GM21390 (cell line): ENCODE measurements around the gene NPHS1.

Source experiments
- ATAC-seq: cut with Tn5 transposase; IDR thresholded peaks from one replicate; pipeline ENCODE4 v1.9.1; 2021; ENCODE audit not compliant: unreplicated experiment

Gene NPHS1

DNA sequence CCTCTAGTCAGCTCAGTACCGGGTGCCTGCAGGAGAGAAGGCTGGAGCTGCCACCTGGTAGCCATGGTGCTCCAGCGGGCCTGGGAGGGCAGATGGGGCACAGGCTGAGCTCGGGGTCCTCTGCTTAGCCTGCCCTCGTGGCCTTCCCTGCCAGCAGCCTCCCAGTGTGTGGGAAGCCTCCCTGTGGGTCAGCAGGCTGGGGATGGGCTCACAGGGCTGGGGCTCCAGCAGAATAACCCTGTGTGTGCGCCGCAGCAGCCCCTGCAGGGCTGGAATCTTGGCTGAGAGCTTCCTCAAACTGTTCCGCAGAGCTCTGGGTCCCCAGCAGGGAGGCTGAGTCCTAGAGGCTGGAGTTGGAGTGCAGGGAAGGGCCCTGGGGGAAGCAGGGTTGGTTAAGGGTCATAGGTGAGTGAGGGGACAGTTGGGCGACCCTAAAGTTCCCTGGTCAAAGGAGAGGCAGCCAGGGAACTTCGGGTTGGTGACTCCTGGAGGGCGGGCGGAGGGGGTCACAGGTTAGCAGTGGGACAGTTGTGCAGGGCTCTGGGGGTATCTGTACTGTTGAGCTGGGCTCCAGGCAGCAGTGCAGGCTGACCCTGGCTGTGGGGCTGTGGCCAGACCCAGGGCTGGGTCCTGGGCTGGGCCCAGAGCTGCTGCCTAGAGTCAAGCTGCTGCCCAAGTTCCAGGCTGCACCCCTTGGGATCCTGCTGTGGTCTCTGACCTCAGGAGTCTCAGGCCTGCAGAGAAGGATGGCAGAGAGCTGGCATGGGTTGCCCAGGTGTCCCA lies 62.9 kb downstream of the NPHS1 start:
- no peak for ATAC-seq

DNA sequence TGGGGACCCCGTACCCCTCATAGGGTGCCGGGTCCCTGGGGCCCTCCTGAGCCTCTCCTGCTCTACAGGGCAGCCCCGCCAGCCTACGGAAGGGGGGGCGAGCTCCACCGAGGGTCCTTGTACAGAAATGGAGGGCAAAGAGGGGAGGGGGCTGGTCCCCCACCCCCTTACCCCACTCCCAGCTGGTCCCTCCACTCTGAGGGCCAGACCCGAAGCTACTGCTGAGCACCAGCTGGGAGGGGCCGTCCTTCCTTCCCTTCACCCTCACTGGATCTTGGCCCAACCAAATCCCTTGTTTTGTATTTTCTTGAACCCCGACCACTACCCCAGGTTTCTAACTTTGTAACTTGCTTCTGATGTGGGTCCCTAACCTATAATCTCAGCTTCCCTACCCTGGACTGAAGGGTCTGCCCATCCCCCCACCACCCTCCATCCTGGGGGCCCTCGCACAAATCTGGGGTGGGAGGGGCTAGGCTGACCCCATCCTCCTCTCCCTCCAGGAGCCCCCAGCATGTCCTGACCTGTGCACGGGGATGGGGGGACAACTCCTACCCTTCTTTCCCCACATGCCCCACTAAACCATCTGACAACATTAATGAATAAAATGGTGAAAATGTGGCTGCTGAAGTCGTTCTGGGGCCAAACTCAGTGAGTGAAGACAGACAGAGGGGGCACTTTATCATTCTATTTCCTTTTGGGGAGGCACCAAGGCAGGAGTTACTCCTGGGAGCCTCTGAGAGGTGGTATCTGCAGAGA lies 63.9 kb downstream of the NPHS1 start:
- no peak for ATAC-seq

DNA sequence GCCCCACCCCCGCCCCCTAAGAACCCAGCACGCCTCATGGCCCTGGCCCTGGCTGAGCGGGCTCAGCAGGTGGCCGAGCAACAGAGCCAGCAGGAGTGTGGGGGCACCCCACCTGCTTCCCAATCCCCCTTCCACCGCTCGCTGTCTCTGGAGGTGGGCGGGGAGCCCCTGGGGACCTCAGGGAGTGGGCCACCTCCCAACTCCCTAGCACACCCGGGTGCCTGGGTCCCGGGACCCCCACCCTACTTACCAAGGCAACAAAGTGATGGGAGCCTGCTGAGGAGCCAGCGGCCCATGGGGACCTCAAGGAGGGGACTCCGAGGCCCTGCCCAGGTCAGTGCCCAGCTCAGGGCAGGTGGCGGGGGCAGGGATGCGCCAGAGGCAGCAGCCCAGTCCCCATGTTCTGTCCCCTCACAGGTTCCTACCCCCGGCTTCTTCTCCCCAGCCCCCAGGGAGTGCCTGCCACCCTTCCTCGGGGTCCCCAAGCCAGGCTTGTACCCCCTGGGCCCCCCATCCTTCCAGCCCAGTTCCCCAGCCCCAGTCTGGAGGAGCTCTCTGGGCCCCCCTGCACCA lies 65.0 kb downstream of the NPHS1 start:
- ATAC-seq: no peak

DNA sequence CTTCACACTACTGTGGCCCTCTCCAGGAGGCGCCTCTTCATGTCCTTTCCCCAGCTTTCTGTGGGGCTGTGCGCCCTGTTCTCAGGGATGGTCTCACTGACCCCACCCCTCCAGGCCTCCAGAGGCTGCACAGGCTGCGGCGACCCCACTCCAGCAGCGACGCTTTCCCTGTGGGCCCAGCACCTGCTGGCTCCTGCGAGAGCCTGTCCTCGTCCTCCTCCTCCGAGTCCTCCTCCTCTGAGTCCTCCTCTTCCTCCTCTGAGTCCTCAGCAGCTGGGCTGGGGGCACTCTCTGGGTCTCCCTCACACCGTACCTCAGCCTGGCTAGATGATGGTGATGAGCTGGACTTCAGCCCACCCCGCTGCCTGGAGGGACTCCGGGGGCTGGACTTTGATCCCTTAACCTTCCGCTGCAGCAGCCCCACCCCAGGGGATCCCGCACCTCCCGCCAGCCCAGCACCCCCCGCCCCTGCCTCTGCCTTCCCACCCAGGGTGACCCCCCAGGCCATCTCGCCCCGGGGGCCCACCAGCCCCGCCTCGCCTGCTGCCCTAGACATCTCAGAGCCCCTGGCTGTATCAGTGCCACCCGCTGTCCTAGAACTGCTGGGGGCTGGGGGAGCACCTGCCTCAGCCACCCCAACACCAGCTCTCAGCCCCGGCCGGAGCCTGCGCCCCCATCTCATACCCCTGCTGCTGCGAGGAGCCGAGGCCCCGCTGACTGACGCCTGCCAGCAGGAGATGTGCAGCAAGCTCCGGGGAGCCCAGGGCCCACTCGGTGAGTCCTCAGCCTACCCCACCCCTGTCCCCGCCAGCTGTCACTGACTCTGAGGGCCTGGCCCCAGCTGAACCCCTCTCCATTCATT lies 65.8 kb downstream of the NPHS1 start:
- no peak for ATAC-seq

DNA sequence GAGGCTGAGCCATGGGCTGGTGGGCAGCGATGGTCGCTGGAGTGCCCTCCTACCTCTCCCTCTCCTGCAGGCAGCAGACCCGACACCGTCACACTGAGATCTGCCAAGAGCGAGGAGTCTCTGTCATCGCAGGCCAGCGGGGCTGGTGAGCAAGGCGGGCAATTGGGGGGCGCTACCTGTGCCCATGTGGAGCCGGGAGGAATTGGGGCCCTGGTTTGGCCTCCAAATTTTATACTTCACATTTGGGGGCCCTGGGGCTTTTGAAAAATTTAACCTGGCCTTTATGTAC lies 67.0 kb downstream of the NPHS1 start:
- no peak for ATAC-seq

DNA sequence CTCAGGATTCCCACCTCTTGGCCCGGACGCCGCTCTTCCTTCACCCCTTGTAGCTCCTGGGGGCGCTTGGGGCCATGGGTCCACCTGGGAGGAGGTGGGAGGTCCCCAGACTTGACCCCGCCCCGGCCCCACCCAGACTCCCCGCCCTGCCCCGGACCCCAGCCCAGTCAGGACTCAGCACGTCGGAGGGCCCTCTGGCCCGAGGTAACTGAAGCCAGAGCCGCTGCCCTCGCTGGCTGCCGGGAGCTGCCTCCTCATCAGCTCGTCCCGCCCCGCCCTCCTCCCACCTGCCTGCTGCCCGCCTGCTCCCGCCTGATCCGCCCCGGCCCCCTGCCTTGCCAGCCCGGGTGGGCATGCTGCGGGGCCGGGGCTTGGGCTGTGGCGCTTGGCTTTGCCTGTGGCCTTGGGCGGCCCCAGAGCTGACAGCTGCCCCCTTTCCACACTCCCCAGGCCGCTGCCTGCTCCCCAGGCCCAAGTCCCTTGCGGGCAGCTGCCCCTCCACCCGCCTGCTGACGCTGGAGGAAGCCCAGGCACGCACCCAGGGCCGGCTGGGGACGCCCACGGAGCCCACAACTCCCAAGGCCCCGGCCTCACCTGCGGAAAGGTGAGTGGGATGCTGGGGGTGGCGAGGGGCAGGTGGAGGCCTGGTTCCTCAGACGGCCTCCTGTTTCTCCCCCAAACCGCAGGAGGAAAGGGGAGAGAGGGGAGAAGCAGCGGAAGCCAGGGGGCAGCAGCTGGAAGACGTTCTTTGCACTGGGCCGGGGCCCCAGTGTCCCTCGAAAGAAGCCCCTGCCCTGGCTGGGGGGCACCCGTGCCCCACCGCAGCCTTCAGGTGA lies 67.6 kb downstream of the NPHS1 start:
- ATAC-seq: no peak

DNA sequence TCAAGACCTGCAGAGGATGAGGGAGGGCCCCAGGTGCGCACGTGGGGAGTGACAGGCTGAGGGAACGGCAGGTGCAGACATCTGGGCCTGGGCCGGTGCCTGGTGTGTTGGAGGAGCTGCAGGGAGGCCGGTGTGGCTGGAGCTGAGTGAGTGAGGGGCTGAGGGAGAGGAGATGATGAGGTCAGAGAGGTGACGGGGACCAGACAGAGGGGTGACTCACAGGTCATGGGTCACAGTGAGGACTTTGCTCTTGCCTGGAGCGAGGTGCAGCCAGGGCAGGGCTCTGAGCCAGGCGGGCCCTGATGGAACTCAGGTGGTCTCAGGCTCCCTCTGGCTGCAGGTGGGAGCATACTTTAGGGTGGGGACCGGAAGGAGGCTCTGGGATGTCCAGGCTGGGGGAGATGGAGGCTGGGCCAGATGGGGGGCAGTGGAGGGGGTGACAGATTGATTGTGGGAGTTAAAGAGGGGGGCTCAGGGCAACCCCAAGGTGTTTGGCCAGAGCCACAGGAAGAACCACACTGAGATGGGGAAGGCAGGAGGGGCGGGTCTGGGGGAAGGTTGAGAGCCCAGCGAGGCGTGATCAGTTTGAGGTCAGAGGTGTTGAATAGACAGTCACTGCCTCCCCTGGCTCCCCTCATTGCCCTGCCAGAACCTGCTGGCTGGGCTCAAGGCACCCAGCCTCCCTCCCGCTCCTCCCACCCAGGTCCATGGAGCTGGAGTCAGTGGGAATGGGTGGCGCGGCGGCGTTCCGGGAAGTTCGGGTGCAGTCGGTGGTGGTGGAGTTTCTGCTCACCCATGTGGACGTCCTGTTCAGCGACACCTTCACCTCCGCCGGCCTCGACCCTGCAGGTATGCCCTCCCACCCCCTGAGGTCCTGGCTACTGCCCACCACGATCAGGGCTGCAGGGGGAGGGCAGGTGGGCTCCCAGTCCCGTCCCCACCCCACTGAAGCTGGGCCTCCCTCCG lies 68.6 kb downstream of the NPHS1 start:
- ATAC-seq: no peak

DNA sequence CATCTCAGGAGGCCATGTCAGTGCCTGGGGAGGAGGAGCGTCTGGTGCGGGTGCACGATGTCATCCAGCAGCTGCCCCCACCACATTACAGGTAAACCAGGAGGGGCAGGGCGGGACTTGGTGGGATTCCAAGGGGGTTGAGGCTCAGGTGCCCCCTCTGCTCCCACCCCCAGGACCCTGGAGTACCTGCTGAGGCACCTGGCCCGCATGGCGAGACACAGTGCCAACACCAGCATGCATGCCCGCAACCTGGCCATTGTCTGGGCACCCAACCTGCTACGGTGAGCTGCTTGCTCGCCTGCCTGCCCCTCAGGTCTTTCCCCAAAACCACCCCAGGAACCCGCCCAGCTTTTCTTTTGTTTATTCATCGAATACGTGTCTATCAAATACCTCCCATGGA lies 69.7 kb downstream of the NPHS1 start:
- ATAC-seq: no peak

DNA sequence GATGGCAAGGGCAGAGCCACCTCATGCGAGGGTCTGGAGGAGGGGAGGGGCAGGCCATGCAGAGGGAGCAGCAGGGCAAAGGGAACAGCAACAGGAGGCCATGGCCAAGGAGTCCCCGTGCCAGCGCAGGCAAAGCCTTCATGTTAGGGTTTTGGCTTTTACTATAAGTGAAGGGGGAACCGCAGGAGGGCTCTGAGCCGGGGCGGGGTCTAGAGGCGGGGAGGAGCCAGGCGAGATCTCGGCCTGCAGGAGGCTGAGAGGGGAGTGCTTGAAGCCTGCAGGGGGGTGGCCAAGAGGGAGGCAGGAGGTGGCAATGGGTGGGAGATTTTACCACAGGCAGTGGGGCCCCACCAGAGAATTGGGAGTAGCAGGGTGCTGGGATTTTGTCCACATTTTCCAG lies 70.7 kb downstream of the NPHS1 start:
- no peak for ATAC-seq

DNA sequence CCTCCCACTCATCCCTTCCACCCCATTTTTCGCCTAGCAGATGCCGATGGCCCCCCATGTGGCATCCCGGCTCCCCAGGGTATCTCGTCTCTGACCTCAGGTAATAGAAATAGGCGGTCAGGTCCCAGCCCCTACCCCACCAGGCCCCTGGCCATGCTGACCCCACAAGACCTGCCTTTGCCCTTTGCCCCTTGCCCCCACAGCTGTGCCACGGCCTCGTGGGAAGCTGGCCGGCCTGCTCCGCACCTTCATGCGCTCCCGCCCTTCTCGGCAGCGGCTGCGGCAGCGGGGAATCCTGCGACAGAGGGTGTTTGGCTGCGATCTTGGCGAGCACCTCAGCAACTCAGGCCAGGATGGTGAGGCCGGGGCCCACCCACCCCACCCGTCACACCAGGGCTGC lies 71.6 kb downstream of the NPHS1 start:
- ATAC-seq: no peak

DNA sequence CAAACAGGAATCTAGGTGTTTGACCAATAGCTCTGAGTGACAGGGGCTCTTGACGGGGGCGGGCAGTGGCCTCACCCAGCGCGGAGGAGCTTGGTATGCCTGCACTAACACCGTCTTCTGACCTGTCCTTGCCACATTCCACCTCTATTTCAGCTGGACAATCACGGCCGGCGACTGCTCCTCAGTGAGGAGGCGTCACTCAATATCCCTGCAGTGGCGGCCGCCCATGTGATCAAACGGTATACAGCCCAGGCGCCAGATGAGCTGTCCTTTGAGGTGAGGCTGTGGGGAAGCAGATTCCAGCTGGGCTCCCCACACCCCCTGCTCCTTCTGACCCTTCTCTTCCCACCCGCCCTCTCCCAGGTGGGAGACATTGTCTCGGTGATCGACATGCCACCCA lies 72.2 kb downstream of the NPHS1 start:
- no peak for ATAC-seq

DNA sequence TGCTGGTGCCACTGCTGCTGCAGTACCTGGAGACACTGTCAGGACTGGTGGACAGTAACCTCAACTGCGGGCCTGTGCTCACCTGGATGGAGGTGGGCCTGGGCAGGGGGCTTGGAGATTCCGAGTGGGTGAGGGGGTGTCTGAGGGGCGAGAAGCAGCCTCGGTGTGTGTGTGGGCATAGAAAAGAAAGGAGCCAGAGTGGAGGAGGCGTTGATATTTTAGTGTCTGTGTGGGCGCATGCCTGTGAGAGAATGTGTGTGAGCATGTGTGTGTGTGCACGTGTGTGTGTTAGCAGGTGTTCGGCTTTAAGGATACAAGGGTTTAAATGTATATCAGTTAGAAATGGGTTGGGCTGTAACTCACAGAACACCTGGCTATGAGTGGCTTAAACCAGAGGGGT lies 73.3 kb downstream of the NPHS1 start:
- no peak for ATAC-seq

DNA sequence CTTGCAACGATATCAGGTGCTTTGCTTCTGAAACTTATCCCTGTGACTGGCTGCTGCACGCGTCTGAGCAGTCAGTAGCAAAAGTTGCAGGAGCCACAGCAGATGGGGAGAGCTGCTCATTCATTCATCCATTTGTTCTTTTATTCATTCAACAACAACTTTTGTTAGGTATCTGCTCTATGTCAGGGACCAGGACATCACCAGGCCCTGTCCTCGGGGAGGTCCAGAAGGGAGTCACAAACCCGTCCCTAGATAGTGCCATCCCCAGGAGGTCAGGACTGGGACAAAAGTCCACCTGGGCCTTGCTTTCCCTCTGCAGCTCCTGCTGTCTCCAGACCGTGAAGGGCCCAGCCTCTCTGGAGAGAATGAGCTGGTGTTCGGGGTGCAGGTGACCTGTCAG lies 74.3 kb downstream of the NPHS1 start:
- ATAC-seq: no peak

DNA sequence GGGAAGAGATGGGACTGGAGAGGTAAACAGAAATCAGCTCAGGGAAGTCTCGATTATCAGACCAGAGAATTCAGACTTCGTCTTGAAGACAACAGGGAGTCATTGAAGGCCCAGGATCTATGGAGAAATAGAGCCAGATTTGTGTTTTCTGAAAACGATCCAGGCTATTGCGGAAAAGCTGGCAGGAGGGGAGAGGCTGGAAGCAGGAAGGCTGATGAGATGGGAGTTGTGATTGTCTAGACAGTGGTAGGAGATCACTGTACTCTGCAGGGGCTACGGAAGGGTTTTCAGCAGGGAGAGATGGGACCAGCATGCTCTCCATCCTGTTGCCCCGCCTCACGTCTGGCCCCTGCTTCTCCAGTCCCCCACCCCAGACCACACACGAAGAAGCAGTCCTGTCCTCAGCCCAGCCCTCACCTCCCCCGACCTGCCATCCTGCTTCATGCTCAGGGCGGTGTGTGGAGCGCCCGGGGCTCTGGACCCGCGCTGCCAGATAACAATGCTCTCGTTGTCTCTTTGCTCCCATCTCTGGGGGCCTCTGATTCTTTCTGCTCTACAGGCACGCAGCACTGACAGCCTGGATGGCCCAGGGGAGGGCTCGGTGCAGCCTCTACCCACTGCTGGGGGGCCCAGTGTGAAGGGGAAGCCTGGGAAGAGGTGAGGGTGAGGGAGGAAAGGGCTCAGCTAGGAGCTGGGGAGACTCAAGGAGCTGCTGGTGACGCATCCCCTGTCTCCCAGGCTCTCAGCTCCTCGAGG lies 75.0 kb downstream of the NPHS1 start:
- no peak for ATAC-seq

DNA sequence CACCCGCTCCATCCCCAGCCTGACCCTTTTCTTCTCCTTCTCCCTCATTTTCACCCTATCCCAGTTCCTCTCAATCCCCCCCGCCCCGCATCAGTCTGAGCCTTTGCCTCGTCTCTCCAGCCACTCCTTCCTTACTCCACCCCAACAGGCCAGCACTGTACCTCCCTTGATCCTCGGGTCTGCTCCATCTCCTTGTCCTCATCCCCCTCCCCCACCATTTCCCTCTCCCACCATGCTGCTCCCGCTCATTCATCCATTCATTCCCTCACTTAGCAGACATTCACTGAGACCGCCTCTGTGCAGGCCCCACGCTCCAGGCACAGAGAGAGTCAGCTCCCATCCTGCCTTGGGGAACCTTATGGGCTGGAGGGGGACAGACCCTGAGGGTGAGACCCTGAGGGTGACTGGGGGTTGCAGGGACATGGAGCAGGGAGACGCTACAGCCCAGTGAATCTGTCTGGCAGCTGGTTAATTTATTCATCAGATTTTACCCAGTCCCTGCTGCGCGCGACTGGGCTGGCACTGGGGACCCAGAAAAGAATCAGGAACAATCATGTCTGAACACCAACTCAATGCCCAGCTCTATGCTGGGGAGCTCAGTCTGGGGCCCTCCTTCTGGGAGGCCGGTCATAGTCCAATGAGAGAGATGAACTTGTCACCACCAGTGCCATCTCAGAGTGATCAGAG lies 76.1 kb downstream of the NPHS1 start:
- ATAC-seq: no peak
